K562 (cell line): ENCODE measurements around the gene BET1L. TPM values are rescaled to one million over a fixed set of nuclear protein-coding genes. Genes with fewer than 3 reads are reported as not detected.
A peak's percentile ranks its signal among the peaks of the same experiment; 100 is the strongest.

Experiments
- CCNT2 ChIP-seq: IDR thresholded peaks from 2 replicates; pipeline ENCODE4 v1.6.1; 2011; ENCODE audit warnings: borderline replicate concordance, low read depth, mild to moderate bottlenecking, moderate library complexity, mixed read lengths, low read length; ENCODE audit not compliant: insufficient read length; ENCODE audit errors: extremely low read depth
- MAZ ChIP-seq, 2 experiments: fragments of 450-650 bp in 1 of 2; sonication (generic) in 1 of 2; formaldehyde crosslinking; IDR thresholded peaks in 1 of 2; conservative IDR thresholded peaks in 1 of 2; 2 replicates each; pipeline versions ENCODE4 v1.4.0 to v1.5.0; 2020; ENCODE audit warnings: mild to moderate bottlenecking in 1 of 2, missing genetic modification reagents in 1 of 2
- POLR2G ChIP-seq: fragments of 200-400 bp; formaldehyde crosslinking; IDR thresholded peaks from 2 replicates; pipeline ENCODE4 v1.6.1; 2017; ENCODE audit warnings: low read depth, mild to moderate bottlenecking, antibody characterized with exemption, low read length, moderate library complexity
- SRF ChIP-seq, 2 experiments: fragments of 250-450, 450-650 bp in 1 of 2; sonication (Bioruptor Pico) in 1 of 2; sonication (generic) in 1 of 2; formaldehyde crosslinking; IDR thresholded peaks; 2 replicates each; pipeline versions ENCODE4 v1.5.0 to v1.5.1; 2020 to 2022; ENCODE audit warnings: mild to moderate bottlenecking in 1 of 2, missing genetic modification reagents in 1 of 2
- ZBTB7A ChIP-seq: IDR thresholded peaks from 2 replicates; pipeline ENCODE4 v1.6.1; 2011; ENCODE audit warnings: low read depth, mild to moderate bottlenecking, low read length, moderate library complexity, borderline replicate concordance; ENCODE audit not compliant: control insufficient read depth
- polyA plus RNA-seq, 8 experiments: library from polyadenylated mRNA; depleted of rRNA in 4 of 8; stranded (reverse) in 5 of 8; unstranded in 3 of 8; fragments of >200 nt; fragmentation: Nextera tagmentation in 2 of 8; fragmentation: Illumina TruSeq in 1 of 8; extraction: Ambion mirVana in 2 of 8; extraction: Trizol in 1 of 8; gene quantifications; 2 replicates each; pipeline versions ENCODE4 v1.2.1 to v1.2.3, GENCODE V29; 2011 to 2014; ENCODE audit warnings: inconsistent platforms in 1 of 8, missing spikeins in 1 of 8
- total RNA-seq, 7 experiments: library from RNA; depleted of rRNA in 6 of 7; stranded (reverse); fragments of >200 nt in 6 of 7; fragmentation: Illumina TruSeq in 2 of 7; extraction: Trizol in 2 of 7; gene quantifications; 2 replicates each; pipeline versions ENCODE4 v1.2.1 to v1.2.3, GENCODE V29; 2011 to 2021; ENCODE audit warnings: low replicate concordance in 1 of 7
- TF ChIP-seq, protein P1 (sequence below): sonication (generic); formaldehyde crosslinking; IDR thresholded peaks from 2 replicates; pipeline ENCODE4 v1.9.0; 2022; ENCODE audit warnings: mild to moderate bottlenecking, missing genetic modification reagents
- TF ChIP-seq, protein P2 (sequence below): sonication (generic); formaldehyde crosslinking; IDR thresholded peaks from 2 replicates; pipeline ENCODE4 v1.8.0; 2022; ENCODE audit warnings: missing genetic modification reagents, mild to moderate bottlenecking, moderate library complexity, borderline replicate concordance
- TF ChIP-seq, protein P3 (sequence below): fragments of 250-450 bp; sonication (Bioruptor Pico); IDR thresholded peaks from 2 replicates; pipeline ENCODE4 v1.5.1; 2021; ENCODE audit warnings: mild to moderate bottlenecking
- TF ChIP-seq, protein P4 (sequence below): sonication (generic); formaldehyde crosslinking; IDR thresholded peaks from 2 replicates; pipeline ENCODE4 v1.8.0; 2022; ENCODE audit warnings: mild to moderate bottlenecking, missing genetic modification reagents

BET1L gene
- total and polyA plus RNA-seq, 9 of the 15 experiments (the other 6 are each of a cell fraction or from before 2014, with no cell fraction given), result 9.9 to 69.1 (median 19.9) TPM

DNA sequence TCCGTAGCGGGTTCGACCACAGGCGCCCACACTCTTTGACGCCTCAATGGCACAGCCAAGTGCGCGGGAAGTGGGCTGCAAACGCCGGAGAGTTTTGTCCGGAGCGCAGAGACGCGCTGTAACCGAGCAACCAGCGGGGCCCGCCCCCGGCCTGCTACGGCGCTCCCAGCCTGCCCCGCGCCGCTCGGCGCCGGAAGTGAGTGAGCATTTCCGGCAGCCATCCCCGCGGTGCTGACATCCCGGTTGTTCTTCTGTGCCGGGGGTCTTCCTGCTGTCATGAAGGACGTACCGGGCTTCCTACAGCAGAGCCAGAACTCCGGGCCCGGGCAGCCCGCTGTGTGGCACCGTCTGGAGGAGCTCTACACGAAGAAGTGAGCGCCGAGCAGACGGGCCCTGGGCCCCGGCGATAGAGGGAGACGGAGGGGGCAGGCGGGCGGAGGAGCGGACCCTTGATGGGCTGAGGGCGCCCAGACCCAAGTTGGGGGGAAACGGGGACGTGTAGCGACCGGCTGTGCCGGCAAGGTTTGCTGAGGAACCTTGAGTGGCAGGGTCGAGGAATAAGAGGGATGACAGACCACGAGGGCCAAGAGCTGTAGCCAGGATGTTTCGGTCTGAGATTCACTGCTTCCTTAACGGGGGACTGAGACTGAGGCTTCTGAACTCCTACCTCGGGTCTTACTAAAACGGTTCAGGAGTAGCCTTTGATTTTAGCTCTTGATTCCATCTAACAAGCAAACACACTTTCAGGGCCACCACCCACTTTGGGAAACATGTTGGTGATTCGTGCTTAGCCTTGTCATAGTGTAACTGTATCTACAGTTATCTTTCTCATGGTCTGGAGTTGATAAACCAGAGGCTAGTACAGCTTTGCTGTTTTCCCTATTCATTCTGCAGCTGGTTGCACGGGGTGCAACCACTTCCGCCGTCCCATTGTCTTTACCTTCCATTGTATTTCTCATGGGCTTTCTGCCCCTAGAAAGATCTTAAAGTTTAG lies 29.9 kb upstream of the BET1L start, which contains the start of gene PSMD13 (continued):
- TF ChIP-seq, protein P1, sequence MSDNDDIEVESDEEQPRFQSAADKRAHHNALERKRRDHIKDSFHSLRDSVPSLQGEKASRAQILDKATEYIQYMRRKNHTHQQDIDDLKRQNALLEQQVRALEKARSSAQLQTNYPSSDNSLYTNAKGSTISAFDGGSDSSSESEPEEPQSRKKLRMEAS, result peak; percentile 27; the same call in 1 of the 2 replicates
- TF ChIP-seq, protein P2, sequence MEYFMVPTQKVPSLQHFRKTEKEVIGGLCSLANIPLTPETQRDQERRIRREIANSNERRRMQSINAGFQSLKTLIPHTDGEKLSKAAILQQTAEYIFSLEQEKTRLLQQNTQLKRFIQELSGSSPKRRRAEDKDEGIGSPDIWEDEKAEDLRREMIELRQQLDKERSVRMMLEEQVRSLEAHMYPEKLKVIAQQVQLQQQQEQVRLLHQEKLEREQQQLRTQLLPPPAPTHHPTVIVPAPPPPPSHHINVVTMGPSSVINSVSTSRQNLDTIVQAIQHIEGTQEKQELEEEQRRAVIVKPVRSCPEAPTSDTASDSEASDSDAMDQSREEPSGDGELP (CRISPR knock-in tag), result peak; percentile 72
- TF ChIP-seq, protein P3, sequence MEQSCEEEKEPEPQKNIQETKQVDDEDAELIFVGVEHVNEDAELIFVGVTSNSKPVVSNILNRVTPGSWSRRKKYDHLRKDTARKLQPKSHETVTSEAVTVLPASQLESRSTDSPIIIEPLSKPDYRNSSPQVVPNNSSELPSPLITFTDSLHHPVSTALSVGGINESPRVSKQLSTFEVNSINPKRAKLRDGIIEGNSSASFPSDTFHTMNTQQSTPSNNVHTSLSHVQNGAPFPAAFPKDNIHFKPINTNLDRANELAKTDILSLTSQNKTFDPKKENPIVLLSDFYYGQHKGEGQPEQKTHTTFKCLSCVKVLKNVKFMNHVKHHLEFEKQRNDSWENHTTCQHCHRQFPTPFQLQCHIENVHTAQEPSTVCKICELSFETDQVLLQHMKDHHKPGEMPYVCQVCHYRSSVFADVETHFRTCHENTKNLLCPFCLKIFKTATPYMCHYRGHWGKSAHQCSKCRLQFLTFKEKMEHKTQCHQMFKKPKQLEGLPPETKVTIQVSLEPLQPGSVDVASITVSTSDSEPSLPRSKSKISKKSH, result no peak
- TF ChIP-seq, protein P4, sequence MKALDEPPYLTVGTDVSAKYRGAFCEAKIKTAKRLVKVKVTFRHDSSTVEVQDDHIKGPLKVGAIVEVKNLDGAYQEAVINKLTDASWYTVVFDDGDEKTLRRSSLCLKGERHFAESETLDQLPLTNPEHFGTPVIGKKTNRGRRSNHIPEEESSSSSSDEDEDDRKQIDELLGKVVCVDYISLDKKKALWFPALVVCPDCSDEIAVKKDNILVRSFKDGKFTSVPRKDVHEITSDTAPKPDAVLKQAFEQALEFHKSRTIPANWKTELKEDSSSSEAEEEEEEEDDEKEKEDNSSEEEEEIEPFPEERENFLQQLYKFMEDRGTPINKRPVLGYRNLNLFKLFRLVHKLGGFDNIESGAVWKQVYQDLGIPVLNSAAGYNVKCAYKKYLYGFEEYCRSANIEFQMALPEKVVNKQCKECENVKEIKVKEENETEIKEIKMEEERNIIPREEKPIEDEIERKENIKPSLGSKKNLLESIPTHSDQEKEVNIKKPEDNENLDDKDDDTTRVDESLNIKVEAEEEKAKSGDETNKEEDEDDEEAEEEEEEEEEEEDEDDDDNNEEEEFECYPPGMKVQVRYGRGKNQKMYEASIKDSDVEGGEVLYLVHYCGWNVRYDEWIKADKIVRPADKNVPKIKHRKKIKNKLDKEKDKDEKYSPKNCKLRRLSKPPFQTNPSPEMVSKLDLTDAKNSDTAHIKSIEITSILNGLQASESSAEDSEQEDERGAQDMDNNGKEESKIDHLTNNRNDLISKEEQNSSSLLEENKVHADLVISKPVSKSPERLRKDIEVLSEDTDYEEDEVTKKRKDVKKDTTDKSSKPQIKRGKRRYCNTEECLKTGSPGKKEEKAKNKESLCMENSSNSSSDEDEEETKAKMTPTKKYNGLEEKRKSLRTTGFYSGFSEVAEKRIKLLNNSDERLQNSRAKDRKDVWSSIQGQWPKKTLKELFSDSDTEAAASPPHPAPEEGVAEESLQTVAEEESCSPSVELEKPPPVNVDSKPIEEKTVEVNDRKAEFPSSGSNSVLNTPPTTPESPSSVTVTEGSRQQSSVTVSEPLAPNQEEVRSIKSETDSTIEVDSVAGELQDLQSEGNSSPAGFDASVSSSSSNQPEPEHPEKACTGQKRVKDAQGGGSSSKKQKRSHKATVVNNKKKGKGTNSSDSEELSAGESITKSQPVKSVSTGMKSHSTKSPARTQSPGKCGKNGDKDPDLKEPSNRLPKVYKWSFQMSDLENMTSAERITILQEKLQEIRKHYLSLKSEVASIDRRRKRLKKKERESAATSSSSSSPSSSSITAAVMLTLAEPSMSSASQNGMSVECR (CRISPR knock-in tag), result peak; percentile 52; the same call in 1 of the 2 replicates
- TF ChIP-seq MAZ (CRISPR knock-in tag; conservative IDR thresholded peaks at IDR 0.05 in 1 of 2, IDR thresholded peaks at IDR 0.05 in 1 of 2) (peak; percentile 55 to 65; a peak in 3 of 4 replicates), SRF (CRISPR knock-in tag; IDR thresholded peaks at IDR 0.05) (peak in 1 of 2 experiments; percentile 44; a peak in 1 of 4 replicates), ZBTB7A (peak; percentile 36; the same call in 1 of the 2 replicates), CCNT2 (peak; percentile 48), POLR2G (peak; percentile 86)
